Lower leg skin (tissue), 4 donors: ENCODE measurements around the gene TRAPPC12. TPM values are rescaled to one million over a fixed set of nuclear protein-coding genes. Genes with fewer than 3 reads are reported as not detected.
A peak's percentile ranks its signal among the peaks of the same experiment; 100 is the strongest.

Experiments
- DNase-seq, 2 donors: peaks; one replicate each; pipeline ENCODE4 v3.0.0-alpha.2; 2019; ENCODE audit warnings: low spot score in 2 of 2
- H3K4me3 ChIP-seq: fragments of 200-600 bp; sonication (generic); 2 replicates; pipeline ENCODE4 v1.5.1; 2017; ENCODE audit warnings: mild to moderate bottlenecking, low read depth; ENCODE audit not compliant: poor library complexity, severe bottlenecking
- POLR2A ChIP-seq, 2 donors: fragments of 450-650 bp; IDR thresholded peaks; one replicate each; pipeline ENCODE4 v1.6.1; 2016 to 2017; ENCODE audit warnings: antibody characterized with exemption in 2 of 2, mild to moderate bottlenecking in 1 of 2, moderate library complexity in 1 of 2
- WGBS, 2 donors: methylation state at CpG; one replicate each; pipeline ENCODE4 v1.1.5; 2018; 5-methylcytosine and 5-hydroxymethylcytosine counted together
- intact Hi-C: fragments of 100-400 bp; cut with DNase I; formaldehyde crosslinking; loops from one replicate; pipeline ENCODE4 v1.15.0; 2023; ENCODE audit warnings: low total_unique reads
- total RNA-seq, 4 donors: library from RNA; depleted of rRNA; stranded (reverse); fragments of >200 nt; gene quantifications; one replicate each; pipeline ENCODE4 v1.1.0, GENCODE V29; 2016
- TF ChIP-seq, protein P1 (sequence below), 3 donors: fragments of 450-650 bp; IDR thresholded peaks; one replicate each; pipeline ENCODE4 v1.5.1; 2016; ENCODE audit warnings: antibody characterized with exemption in 3 of 3, mild to moderate bottlenecking in 3 of 3, moderate library complexity in 2 of 3

TRAPPC12 gene
- total RNA-seq, 4 donors from 2014 or later: 79.4 to 139 (median 121) TPM

DNA sequence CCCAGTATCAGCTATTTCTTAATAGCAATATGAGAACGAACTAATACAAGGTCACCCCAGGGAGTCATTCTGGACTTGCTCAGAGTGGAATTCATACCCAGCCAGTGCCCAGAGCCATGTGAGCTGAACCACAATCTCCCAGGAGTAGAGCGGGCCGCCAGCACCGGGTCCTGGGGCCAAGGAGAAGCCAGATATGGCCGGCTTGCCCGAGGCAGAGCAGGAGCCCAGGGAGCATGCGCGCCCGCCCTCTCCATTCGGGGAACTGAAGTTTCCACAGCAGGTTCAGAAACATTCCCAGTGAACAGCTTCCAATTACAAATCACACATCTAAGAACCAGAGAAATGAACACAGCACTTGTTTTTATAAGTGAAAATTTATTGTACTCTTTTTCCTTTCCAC lies 39.4 kb upstream of the TRAPPC12 start:
- WGBS, 2 donors: 95 to 98% methylated on average over 10 of the region's 10 CpGs
- TF ChIP-seq POLR2A (IDR thresholded peaks at IDR 0.05): no peak
- TF ChIP-seq, protein P1, sequence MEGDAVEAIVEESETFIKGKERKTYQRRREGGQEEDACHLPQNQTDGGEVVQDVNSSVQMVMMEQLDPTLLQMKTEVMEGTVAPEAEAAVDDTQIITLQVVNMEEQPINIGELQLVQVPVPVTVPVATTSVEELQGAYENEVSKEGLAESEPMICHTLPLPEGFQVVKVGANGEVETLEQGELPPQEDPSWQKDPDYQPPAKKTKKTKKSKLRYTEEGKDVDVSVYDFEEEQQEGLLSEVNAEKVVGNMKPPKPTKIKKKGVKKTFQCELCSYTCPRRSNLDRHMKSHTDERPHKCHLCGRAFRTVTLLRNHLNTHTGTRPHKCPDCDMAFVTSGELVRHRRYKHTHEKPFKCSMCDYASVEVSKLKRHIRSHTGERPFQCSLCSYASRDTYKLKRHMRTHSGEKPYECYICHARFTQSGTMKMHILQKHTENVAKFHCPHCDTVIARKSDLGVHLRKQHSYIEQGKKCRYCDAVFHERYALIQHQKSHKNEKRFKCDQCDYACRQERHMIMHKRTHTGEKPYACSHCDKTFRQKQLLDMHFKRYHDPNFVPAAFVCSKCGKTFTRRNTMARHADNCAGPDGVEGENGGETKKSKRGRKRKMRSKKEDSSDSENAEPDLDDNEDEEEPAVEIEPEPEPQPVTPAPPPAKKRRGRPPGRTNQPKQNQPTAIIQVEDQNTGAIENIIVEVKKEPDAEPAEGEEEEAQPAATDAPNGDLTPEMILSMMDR (IDR thresholded peaks at IDR 0.05): no peak
- DNase-seq: peak in 1 of 2 donors; percentile 34
- H3K4me3 ChIP-seq: no peak overlapping the region
- intact Hi-C loops: no loop called here

DNA sequence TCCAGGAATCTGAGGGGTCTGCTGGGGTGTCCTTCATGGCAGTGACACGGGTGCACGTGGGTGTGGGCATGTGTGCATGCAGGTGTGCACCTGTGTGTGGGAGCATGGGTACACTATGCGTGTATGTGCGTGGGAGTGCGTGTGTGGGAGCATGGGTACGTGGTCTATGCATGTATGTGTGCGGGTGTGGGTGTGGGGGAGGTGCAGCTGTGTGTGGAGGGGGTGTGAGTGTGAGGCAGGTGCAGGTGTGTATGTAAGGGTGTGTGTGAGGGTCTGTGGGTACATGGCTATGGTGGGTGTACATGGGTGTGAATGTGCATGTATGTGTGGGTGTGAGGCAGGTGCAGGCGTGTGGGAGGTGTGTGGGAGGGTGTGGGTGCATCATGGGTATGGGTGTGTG lies 38.2 kb upstream of the TRAPPC12 start:
- TF ChIP-seq POLR2A (IDR thresholded peaks at IDR 0.05): no peak
- TF ChIP-seq, protein P1 (IDR thresholded peaks at IDR 0.05): no peak
- intact Hi-C loops: no loop called here
- peak in 1 of 2 donors; percentile 62 for DNase-seq
- no peak overlapping the region for H3K4me3 ChIP-seq
- WGBS, 2 donors: 93 to 95% methylated on average over 8 of the region's 8 CpGs

DNA sequence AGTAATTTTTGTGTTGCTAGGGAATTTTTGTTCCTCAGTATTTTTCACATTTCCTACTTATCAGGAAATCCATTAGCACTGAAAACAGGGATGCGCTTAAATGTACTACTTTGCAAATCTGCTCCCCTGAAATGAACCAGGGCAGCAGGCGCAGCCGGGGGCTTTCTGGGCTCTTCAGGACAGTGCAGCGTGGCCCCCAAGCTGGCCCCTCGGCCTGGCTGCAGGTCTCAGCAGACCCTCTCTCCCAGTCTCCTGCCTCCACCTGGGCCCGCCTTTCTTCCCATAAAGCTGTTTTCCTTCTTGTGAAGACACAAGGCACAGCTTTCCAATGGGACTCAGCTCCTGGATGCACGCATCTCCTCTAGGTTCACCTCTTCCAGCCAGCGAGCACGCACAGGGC lies 37.2 kb upstream of the TRAPPC12 start:
- peak in 1 of 2 donors; percentile 49 for DNase-seq
- intact Hi-C loops: no loop called here
- no peak overlapping the region for H3K4me3 ChIP-seq
- TF ChIP-seq, protein P1 (IDR thresholded peaks at IDR 0.05): no peak
- no peak for TF ChIP-seq POLR2A (IDR thresholded peaks at IDR 0.05)
- 94 to 95% methylated on average over 9 of the region's 9 CpGs for WGBS, 2 donors

DNA sequence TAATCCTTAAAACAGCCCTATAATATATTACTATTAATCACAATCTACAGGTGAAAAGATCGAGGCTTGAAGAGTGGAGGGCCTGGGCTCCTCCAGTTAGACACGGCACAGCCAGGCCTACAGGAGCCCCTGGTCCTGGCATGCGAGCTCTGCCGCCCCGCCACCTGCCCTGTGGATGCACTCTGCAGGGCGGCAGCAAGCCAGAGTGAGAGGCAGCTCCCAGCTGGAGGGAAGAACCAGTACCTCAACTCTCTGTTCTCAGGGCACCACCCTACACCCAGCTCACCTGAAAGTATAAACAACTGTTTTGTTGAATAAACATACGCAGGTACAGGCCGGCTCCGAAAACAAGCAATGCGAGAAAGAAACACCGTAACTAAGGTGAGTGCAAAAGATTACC lies 36.5 kb upstream of the TRAPPC12 start:
- peak in 1 of 2 donors; percentile 72 for DNase-seq
- TF ChIP-seq, protein P1 (IDR thresholded peaks at IDR 0.05): no peak
- TF ChIP-seq POLR2A (IDR thresholded peaks at IDR 0.05): no peak
- no peak overlapping the region for H3K4me3 ChIP-seq
- 74 to 82% methylated on average over 11 of the region's 11 CpGs for WGBS, 2 donors
- intact Hi-C loops: no loop called here

DNA sequence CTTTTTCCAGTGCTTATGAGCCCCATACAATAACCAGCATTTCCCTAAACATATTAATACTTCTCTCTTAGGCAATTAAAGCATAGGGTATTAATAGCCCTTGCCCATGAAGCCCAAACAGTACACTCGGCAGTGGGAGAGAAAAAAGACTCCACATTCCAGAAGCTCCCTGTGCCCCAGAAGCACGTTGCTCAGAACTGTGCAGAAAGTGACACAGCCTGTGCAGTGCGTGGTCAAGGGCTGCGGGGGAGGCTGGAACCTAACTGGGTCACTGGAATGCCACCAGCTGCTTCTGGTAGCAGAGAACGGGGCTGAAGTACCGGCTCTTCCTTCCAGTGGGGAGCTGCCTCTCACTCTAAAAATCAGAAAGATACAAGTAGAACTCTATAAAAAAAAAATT lies 34.6 kb upstream of the TRAPPC12 start:
- DNase-seq: no peak
- WGBS, 2 donors: 89 to 90% methylated on average over 6 of the region's 6 CpGs

DNA sequence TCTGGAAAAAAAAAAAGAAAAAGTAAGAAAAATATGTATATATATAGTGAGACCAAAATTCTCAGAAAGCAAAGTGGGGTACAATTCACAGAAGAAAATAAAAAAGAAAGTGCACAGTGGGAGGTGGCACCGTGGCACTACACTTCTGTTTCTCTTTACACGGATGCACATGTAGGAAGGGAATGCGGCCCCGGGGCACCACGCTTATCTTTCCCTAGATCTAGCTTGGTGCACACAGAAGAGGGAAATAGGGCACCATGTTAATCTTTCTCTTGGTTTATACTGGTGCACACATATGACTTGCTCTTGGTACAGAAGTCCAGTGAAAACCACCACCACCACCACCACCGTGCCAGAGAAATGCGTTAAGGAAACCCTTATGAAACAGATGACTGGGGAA lies 33.9 kb upstream of the TRAPPC12 start:
- DNase-seq: peak in 1 of 2 donors; percentile 63
- TF ChIP-seq POLR2A (IDR thresholded peaks at IDR 0.05): no peak
- TF ChIP-seq, protein P1 (IDR thresholded peaks at IDR 0.05): no peak
- intact Hi-C loops: no loop called here
- H3K4me3 ChIP-seq: no peak overlapping the region
- 87 to 91% methylated on average over 7 of the region's 7 CpGs for WGBS, 2 donors

More for the DNA sequence above, 34.6 kb upstream of the TRAPPC12 start:
- no peak overlapping the region for H3K4me3 ChIP-seq
- intact Hi-C loops: no loop called here
- TF ChIP-seq, protein P1 (IDR thresholded peaks at IDR 0.05): no peak
